HG02642 (cell line): ENCODE measurements around the gene CDON.

ENCODE experiments used
- ATAC-seq: cut with Tn5 transposase; IDR thresholded peaks from one replicate; pipeline ENCODE4 v1.9.1; 2021; ENCODE audit warnings: mild to moderate bottlenecking; ENCODE audit not compliant: unreplicated experiment, poor library complexity

CDON gene

DNA sequence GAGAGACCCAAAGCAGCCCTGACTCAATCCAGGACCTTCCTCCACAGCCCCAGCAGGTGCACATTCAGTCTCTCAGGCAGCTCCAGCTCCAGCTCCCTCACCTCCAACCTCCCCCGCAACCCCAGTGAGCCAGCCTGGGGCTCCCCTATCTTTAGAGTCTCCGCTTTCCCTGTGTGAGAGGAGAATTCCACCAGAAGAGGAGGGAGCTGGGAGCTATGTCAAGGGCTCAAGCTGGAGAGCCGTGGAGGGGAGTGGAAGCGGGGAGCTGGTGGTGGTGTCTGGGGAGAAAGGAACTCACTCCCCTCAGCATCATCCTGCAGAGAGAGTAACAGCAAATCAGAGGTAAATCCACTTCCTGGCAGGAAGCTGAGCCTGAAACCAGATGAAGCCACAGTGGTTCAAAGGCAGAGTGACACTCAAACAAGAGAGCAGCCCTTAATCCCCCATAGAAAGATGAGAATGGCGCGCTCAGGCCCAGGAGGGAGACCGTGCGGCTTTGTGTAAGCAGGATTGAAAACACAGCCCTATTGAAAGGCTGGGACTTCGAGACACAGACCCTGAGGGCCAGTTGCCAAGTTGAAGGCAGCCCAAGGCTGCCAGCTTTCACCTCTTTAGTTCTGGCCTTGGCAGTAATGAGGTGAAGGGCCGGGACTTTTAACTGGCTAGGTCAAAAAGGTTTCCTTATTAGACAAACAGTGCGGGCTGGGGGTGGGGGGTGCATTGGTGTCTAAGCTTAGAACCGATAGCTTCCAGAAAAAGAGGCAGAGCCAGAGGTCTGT, 21.4 kb upstream of the CDON start:
- ATAC-seq, result no peak

DNA sequence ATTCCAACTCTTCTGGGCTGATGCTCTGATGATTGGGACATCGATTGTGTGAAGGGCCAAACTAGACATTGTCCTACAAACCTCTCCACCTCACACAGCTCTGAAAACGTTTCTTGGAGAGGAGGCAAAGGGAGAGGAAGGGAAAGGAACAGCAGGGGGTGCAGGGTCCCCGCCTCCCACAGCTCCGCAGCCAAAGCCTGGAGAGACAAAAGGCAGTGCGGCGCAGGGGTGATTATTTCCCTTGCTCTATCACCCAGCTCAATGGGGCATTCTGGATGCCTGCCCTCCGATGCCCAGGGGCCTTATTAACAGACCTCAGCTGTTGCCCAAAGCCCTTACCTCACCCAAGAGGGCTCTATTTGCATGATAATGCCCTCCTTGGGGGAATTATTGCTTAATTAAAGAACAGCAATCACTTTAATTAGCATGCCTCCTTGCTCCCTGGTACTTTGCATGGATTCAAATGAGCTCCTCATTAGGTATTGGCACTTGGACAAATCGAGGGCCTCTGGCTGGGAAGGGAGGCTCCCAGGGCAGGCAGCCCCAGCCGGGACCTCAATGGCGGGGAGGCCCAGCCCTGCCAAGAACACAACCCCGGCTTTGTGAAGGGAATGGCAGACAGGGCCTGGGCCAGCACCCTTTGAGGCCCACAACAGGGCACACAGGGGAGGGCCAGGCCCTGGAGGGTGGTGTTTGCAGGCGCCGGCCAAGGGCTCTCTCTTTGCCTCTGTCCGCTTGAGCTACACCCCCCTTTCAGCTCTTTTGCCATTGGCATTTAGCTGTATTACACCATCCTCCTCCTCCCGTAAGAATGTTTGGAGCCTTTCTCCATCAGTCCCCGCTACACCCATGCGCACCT, 19.8 kb upstream of the CDON start:
- no peak for ATAC-seq

DNA sequence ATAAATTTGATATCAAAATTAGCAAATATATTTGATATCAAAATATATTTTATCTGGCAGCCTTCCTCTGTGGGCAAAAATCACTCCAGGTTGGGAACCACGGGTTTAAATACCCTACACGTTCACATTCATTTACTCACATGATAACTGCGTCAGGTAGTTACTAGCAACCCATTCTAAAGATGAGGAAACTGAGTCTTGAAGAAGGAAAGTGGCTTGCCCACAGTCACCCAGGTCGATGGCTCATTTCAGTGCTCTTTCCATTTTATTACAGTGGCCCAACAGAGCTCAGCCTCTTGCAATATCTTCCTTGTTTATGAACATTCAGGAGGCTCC, 19.2 kb upstream of the CDON start:
- ATAC-seq, result no peak

DNA sequence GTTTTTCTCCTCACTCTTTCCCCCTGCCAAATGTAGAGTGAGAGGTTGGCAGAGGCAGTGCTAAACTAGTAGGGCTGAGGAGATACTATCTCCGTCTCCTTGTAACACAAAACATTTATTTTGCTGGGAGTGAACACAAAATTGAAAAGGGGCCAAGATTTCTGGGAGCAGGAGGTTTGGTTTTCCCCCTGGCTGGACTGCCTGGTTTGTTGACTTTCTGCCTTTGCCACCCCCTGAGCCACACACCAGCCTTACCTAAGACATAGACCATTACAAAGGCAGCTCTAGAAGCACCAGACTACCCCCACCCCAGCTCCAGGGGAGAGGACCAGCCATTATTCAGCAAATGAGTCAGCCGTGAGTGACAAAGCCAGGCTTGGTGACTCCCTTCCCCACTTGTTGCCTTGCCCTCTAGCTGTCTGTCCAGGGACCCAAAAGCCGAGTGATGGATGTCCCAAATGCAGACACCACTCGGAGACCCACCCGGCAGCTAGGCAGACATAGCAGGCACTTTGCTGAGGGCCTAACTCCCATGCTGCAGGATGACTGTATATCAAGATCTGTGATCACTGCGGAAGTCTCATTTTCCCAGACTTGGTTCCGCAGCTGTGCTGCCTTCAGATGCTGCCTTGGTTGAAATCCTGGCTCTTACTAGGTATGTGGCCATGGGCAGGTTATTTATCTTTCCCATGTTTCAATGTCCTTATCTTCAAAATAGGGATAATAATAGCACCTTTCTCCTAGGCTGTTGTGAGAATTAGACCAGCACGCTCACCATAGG, 17.7 kb upstream of the CDON start:
- no peak for ATAC-seq

DNA sequence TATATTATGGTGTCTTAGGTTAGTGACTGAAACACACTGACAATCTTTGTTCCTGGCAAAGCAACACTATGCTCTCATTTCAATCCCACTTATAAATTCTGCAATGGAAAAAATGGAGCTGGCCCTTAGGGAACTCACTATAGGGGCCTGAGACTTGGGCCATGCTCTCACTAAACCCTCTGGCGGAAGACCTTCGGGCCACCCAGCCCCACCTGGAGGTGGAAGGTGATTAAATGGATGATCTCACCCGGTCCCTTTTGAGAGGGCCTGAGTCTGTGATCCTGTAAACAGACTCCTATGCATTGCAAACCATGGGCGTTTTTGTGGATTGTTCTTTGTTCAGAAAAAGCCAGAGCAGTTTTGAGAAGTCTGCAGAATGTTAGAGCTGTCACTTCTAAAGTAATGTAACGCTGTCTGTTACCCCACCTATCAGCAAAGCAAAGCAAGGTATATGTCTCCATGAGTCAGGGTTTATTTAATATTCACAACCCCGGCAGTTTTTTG, 17.0 kb upstream of the CDON start:
- no peak for ATAC-seq

DNA sequence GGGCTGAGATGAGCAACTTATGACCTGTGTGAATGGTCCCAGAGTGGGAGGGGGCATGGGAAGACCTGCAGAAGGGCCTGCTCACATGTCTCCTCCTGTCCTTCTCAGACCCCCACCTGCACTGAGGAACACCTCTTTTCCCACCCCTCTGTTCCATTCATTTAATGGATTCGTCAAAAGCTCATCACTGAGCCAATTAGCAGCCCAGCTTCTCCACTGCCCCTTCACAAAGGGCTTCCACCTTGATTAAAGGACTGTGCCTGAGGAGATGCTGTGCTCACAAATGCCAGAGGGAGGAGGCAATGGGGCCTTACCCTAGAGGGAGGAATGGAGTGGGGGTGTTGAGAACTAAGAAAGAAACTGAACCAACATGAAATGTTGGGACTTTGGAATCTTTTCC, 14.0 kb upstream of the CDON start:
- no peak for ATAC-seq

DNA sequence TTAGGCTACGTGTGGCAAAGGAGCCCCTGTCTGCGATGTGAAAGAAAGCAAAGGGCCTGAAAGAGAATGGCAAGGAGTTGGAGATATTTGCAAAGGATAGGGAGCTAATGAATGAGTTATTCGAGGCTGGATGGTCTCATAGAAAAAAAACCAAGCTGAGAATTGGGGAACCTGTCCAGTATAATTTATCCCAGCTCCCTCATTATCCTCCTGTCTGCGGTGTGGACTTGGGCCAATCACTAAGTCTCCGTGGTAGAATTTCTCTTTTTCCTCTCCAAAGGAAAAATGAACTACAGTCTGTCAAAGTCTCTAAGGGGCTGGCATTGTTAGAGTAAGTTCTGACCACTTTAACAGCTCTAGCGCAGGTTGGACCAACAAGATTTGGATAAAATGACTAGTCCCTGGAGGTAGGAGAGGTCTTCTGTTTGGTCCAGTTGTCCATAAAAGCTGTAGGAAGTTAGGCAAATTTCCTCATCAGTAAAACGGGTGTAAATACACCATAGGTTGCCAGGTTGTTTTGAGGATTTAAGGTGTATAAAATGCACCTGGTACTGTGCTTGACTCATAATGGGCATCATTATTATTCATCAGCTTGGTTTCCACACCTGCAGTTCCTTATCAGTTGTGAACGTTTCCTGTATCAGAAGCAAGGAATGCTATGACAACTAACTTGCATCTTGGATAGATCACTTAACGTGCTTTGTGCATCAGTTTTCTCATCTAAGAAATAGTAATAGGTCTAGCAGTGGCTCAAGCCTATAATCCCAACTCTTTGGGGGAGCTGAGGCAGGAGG, 10.3 kb upstream of the CDON start:
- no peak for ATAC-seq

DNA sequence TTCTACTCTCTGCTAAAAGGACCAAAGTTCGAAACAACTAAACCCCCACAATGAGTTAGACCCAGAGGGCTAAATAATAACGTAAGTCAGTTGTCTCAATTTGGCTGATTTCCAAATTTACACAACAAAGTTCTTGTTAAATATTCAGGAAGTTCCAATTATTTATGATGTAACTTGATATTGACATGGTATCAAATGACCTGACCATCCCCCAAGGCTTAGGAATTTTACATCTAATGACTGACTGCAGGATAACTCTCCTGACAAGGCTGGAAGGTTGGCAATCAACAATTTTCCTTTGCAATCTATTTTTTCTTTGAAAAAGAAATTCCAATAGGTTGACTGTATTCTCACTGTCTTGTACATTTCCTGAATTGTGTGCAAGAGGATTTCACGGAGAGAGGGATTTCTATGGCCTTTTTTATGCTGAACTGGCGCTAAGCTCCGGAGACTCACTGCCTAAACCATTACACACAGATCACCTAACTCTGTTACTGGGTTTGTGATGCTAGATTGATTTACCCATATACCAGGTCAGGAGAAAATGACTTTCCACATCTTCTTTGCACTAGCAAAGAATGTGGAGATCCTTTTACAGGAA, 9.6 kb upstream of the CDON start:
- no peak for ATAC-seq

DNA sequence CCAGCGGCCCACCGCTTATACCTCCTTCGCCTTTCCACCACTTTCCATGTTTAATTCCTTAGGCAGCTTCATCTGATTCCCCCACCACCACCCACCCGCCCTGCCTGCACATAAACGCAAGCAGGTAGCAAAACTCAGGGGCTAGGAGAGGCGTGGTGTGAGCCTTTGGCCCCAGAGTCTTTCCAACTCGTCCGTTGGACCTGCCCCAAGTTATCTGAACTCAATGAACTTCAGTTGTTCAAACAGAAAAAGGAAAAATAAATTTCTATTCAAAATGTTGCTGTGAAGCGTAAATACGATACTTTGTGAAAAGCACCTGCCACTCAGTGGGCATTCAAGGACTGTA, 814 bp upstream of the CDON start:
- no peak for ATAC-seq

DNA sequence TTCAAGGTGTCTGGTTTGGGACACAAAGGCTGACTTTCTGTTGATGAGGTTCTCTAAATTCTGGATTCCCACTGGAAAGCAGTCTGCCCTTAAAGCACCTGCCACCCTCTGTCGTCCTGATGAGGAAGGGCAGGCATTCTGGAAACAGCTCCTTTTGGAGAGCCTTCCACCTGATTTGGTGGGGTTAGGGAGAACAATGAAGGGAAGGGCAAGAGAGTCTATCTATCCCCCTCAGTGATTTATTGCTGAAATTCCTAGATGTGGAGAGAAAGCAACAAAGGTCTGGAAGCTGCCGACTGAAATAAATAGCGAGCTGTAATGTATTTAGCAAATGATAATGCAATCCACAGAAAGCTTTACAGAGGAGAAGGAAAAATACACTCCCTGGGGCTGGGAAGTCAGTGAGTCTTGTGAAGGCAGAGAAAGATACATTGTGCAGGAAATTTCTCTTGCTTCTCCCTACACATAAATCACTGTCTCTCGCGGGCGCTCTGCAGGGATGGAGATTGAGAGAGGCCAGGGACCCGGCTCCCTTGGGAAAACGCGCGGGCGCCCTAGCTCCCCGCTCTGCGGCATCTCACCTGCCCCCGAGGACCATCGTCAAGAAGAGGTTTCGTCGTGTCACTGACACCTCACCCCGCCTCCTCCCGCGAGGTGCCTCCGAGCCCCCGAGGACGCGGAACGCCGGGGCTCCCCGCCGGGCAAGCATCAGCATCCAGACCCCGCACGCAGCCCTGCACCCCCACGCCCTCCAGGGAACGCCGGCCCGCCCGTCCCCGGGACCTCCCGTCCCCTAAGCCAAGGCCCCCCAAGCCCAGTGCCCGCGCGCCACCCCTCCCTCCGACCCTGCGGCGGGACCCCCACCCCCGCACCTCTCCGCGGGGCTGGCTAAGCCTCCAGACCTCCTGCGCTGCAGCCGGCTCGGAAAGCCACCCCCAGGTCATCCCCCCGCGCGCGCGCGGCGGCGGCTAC, 673 bp downstream of the CDON start:
- ATAC-seq, result no peak

DNA sequence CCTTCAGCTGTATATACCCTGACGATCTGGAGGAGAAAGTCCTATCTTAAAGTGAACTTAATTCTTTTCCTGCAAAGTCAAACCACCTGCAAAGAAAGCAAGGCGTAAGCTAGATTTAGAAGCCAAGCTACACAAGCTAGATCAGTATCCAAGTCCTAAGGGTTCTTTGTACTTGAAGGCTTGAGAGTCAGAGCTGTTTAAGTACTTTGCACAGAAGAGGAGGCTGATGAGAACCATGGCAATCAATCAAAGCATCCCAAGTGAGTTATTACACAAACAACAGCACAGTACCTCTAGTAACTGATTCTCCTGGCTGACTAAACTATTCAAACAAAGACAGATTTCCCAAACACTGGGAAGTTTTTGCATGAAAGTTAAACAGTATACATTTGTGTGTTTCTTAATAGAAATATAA, 1.9 kb downstream of the CDON start:
- ATAC-seq, result no peak

DNA sequence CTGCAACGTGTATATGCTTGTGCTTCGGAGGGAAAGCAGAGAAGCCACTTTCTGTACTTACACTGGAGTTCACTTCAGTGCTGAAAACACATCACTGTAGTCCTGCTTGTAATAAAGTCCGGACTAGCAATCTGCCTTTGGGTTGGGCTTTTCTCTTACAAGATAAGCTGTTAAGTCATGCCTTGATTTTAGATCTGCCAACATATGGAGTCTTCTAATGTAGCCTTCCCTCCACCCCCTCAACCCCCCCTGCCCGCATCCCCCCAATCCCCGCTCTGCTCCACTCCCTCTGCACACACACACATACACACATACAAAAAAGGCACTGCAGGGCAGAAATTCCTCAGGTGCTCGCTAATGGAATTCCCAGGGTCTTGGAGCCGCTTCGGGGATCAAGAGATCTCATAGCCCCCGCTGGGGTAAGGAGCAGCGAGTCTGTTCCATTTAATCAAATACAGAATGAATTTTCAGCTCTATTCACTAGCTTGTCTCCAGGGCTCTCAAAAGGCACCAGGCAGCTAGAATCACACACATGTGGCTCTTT, 3.4 kb downstream of the CDON start:
- no peak for ATAC-seq

DNA sequence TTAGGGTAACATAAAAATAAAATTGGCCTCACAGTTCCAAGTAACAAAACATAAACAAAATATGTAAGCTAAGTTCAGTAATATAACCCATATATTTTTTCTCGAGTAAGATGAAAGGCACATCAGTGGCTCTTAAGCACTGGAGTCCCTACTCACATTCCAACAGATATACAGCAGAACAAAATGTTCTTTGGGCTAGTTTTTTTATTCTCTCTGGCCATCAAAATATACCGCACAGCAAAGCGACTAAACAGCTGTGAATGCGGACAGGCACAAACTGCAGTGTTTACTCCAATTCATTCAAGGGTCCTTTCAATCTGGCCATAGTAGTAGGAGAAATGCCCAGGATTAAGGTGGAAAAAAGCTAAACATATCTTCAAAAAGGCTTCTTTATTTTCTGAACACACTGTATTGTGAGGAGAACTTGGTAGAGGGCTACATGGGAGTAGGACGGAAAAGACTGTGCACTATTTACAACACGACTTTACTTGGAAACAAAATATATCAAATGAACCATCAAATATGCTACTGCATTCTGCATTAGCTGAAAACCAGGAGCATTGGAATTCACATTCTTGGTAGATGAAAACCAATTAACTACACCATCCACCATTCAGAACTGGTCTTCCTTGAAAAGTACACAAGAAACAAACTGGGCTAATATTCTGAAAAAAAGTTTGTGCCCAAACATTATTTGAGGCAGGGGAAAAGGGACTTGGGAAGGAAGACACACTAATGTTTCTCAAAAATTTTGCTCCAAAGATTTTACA, 4.4 kb downstream of the CDON start:
- ATAC-seq, result no peak

DNA sequence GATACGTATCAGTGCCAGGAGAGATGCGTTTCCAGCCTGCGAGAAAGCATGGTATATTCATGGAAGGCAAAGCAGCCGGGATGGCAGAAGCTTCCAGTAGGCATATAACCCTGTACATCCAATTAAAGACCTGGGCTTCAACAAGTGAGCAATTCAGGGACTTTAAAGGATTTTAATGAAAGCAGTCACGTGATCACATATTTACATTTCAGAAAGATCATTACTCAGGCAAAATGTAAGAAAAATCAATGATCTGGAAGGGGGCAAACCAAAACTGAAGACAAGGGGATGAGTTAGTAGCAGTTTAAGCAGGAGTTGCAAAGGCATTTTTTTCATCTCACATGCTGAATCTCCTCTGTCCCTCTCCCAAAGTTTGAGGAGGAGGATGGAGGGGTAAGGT, 7.8 kb downstream of the CDON start:
- ATAC-seq, result no peak

DNA sequence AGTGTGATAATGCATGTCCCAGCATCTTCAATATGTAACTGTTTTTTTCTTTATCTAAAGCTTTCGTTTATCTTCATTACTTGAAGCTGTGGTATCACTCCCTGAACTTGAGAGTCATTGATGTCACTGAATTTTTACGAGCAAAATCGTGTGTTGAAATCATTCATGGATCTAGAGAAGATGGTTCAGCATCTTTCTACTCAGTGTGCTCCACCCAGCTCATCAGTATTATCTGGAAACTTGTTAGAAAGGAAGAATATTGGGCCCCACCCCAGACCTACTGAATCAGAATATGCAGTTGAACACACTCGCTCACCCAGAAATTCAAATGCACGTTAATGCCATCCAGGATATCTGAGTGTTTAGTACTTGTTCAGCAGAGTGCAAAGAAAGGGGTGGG, 8.3 kb downstream of the CDON start:
- ATAC-seq, result no peak

DNA sequence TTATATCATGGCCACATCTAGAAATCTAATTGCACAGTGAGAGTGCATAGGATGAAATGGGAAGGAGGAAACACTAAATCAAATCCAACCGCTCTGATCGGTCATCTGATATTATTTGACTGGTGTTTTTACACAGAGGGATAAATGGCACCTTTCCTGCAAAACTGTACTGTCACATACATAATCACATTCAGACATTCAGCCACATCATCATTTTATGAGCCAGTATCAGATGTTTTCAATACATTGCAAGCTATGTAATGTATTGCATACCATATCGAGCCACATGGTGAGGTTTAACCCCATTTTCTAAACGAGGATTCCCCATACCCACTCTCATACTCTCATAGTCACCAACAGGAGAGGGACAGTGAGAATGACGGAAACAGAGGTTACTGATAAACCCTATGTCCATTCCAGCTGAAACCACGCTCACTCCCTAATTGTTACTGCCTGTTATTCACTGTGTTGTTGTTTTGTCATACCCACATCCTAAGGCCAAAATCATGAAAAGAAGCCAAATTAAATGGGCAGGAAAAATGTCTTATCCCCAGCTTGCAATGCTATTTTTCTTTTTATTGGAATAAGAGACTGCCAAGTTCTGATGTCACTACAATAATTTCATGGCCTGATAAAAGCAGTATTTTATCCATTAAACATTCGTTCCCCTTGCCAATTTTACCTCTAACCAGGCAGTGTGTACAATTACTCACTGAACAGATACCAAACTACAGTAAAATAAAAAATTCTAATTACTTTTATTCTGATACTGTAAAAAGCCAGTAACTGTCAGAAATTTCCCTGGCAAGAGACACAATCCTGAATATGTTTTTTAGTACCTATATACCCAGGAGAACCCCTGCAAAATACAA, 9.0 kb downstream of the CDON start:
- no peak for ATAC-seq

DNA sequence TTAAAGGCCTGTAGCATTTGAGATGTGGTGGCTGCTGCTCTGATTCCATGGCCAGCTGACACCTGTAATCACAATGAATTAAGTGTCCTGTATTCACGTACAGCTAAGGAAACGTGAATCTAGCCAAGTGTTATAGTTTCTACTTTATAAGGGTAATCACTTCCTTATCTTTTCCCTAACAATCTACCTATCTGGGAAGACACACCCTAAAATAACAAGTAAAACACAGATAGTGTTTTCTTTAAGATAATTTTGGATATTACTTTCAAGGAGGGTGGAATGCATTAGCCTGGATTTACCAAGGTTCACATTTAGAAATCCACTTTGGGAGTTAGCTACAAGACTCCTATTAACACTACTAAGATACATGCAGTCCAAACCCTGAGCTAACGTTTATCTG, 11.5 kb downstream of the CDON start:
- ATAC-seq, result no peak
